Measurements from ENCODE around the gene EZH1. TPM values are rescaled to one million over a fixed set of nuclear protein-coding genes. Genes with fewer than 3 reads are reported as not detected.
A peak's percentile ranks its signal among the peaks of the same experiment; 100 is the strongest.
"Not testable (repeated sequence)": the region's sequence is repeated elsewhere in the genome, so short reads cannot be mapped to it uniquely, and the experiment has no call there.

The EZH1 gene
- total RNA-seq, 1 donor from 2014 or later = 47.2 TPM

GRCh38 chr17:42677012-42677857 lies 67.6 kb downstream of the EZH1 start:
- intact Hi-C loops (cut with DNase I) = loop anchor here (5.0 kb wide), 1 partner anchor 70 kb away; the partner anchor contains the start of genes RETREG3 and TUBG1
- peak; percentile 64 for ATAC-seq (ENCODE audit: poor library complexity)
- peak; percentile 100 for DNase-seq

- intact Hi-C loops (cut with DNase I) = loop anchor here (5.0 kb wide), 1 partner anchor 69 kb away; the partner anchor contains the start of genes RETREG3 and TUBG1
- peak; percentile 0 for ATAC-seq (ENCODE audit: poor library complexity)
- no peak for DNase-seq
Observed at GRCh38 chr17:42676424-42677011, 68.3 kb downstream of the EZH1 start, which contains the start of gene PLEKHH3. Gene PLEKHH3 (minus strand): TSS chr17:42676994. CDS start chr17:42676563, 431 bp downstream.

- DNase-seq = peak; percentile 72
- ATAC-seq (ENCODE audit: poor library complexity) = peak; percentile 19
- intact Hi-C loops (cut with DNase I) = loop anchor here (5.0 kb wide), 1 partner anchor 69 kb away; the partner anchor contains the start of genes RETREG3 and TUBG1
Observed at GRCh38 chr17:42675965-42676423, 68.8 kb downstream of the EZH1 start.

- ATAC-seq (ENCODE audit: poor library complexity) (peak; percentile 22), DNase-seq (peak; percentile 79)
- intact Hi-C loops (cut with DNase I) = loop anchor here (5.0 kb wide), 1 partner anchor 68 kb away; the partner anchor contains the start of genes RETREG3 and TUBG1
Observed at GRCh38 chr17:42675348-42675964, 69.4 kb downstream of the EZH1 start.

- no peak for ATAC-seq (ENCODE audit: poor library complexity)
- intact Hi-C loops (cut with DNase I) = loop anchor here (5.0 kb wide), 1 partner anchor 68 kb away; the partner anchor contains the start of genes RETREG3 and TUBG1
Observed at GRCh38 chr17:42674755-42675347, 70.0 kb downstream of the EZH1 start.

GRCh38 chr17:42673885-42674754 lies 70.7 kb downstream of the EZH1 start:
- intact Hi-C loops (cut with DNase I) = no loop called here
- ATAC-seq (ENCODE audit: poor library complexity) = no peak
- peak; percentile 81 for DNase-seq

More at GRCh38 chr17:42674755-42675347, 70.0 kb downstream of the EZH1 start:
- no peak for DNase-seq

- intact Hi-C loops (cut with DNase I) = no loop called here
- DNase-seq (no peak), ATAC-seq (ENCODE audit: poor library complexity) (no peak)
Observed at GRCh38 chr17:42673266-42673884, 71.5 kb downstream of the EZH1 start.

- no peak for DNase-seq
Observed at GRCh38 chr17:42672038-42672437, 72.8 kb downstream of the EZH1 start.

GRCh38 chr17:42670789-42671657 lies 73.8 kb downstream of the EZH1 start:
- no peak for ATAC-seq (ENCODE audit: poor library complexity)
- intact Hi-C loops (cut with DNase I) = no loop called here
- DNase-seq = no peak

More at GRCh38 chr17:42672038-42672437, 72.8 kb downstream of the EZH1 start:
- intact Hi-C loops (cut with DNase I) = no loop called here
- no peak for ATAC-seq (ENCODE audit: poor library complexity)

- no peak for ATAC-seq (ENCODE audit: poor library complexity)
- intact Hi-C loops (cut with DNase I) = no loop called here
- no peak for DNase-seq
Observed at GRCh38 chr17:42669977-42670788, 74.7 kb downstream of the EZH1 start.

GRCh38 chr17:42669705-42669976 lies 75.2 kb downstream of the EZH1 start:
- DNase-seq = no peak
- no peak for ATAC-seq (ENCODE audit: poor library complexity)
- intact Hi-C loops (cut with DNase I) = no loop called here

- intact Hi-C loops (cut with DNase I) = no loop called here
- ATAC-seq (ENCODE audit: poor library complexity) (peak; percentile 49), DNase-seq (no peak)
Observed at GRCh38 chr17:42667088-42667951, 77.5 kb downstream of the EZH1 start.

- DNase-seq; intact Hi-C loops (cut with DNase I); ATAC-seq (ENCODE audit: poor library complexity): not testable (repeated sequence)
Observed at GRCh38 chr17:42666126-42666525, 78.7 kb downstream of the EZH1 start.

- no peak for DNase-seq
- no peak for ATAC-seq (ENCODE audit: poor library complexity)
- intact Hi-C loops (cut with DNase I) = no loop called here
Observed at GRCh38 chr17:42665581-42666001, 79.2 kb downstream of the EZH1 start.
